Measurements from ENCODE around the gene DISP3.

- TF ChIP-seq CTCF (IDR thresholded peaks at IDR 0.05 in 2 of 3, conservative IDR thresholded peaks at IDR 0.05 in 1 of 3; ENCODE audit: borderline replicate concordance in 1 of 3, insufficient read depth in 1 of 3, low read depth in 2 of 3, low read length in 2 of 3) (no peak), JUND (IDR thresholded peaks at IDR 0.05) (no peak), ZFX (IDR thresholded peaks at IDR 0.05) (no peak), MAX (IDR thresholded peaks at IDR 0.05) (no peak), YY1 (IDR thresholded peaks at IDR 0.05; ENCODE audit: extremely low read depth, insufficient replicate concordance, low read depth, low read length) (no peak), RAD21 (IDR thresholded peaks at IDR 0.05; ENCODE audit: low read depth) (no peak)
Measured at GRCh38 chr1:11434501-11434900, 44.5 kb upstream of the DISP3 start.

Data from HCT116 (cell line).